ENCODE data around the gene ZFP92.

DNA sequence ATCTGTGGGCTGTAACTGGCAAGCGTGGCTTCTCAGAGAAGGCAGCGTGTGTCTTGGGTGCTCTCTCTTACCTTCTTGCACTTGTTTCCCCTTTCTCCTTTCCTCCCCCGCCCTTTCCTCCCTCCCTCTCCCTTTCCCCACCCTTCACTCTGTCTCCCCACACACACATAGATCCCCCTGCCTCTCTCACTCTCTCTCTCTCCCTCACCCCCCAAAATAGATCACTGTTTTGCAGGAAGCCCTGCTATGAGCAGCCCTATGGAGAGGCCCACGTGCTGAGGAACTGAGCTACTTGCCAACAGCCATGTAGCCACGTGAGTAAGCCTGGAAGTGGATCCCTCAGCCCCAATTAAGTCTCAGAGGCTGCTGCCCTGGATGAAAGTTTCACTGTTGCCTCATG, 5.8 kb upstream of the ZFP92 start:
- TF ChIP-seq POLR2A (IDR thresholded peaks at IDR 0.05), result no peak
- TF ChIP-seq, protein P1, sequence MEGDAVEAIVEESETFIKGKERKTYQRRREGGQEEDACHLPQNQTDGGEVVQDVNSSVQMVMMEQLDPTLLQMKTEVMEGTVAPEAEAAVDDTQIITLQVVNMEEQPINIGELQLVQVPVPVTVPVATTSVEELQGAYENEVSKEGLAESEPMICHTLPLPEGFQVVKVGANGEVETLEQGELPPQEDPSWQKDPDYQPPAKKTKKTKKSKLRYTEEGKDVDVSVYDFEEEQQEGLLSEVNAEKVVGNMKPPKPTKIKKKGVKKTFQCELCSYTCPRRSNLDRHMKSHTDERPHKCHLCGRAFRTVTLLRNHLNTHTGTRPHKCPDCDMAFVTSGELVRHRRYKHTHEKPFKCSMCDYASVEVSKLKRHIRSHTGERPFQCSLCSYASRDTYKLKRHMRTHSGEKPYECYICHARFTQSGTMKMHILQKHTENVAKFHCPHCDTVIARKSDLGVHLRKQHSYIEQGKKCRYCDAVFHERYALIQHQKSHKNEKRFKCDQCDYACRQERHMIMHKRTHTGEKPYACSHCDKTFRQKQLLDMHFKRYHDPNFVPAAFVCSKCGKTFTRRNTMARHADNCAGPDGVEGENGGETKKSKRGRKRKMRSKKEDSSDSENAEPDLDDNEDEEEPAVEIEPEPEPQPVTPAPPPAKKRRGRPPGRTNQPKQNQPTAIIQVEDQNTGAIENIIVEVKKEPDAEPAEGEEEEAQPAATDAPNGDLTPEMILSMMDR (IDR thresholded peaks at IDR 0.05), result no peak

Measured in lower leg skin (tissue), 3 donors.